SIG-M5 treated with dmso at 0.1 percent for 504 hours (cell line): Measurements from ENCODE around the gene SLC44A1.

Experiments used
- DNase-seq: peaks from one replicate; lab custom pipeline; 2025; ENCODE audit not compliant: unreplicated experiment; lab: John Stamatoyannopoulos, UW

The SLC44A1 gene

GRCh38 chr9:105455836-105456475 lies 211.5 kb downstream of the SLC44A1 start:
- no peak for DNase-seq

GRCh38 chr9:105457560-105458294 lies 213.3 kb downstream of the SLC44A1 start:
- no peak for DNase-seq

- no peak for DNase-seq
Observed at GRCh38 chr9:105458404-105458803, 214.0 kb downstream of the SLC44A1 start.

- no peak for DNase-seq
Observed at GRCh38 chr9:105459336-105459735, 214.9 kb downstream of the SLC44A1 start.

GRCh38 chr9:105466898-105467455 lies 222.5 kb downstream of the SLC44A1 start:
- DNase-seq: no peak

GRCh38 chr9:105468875-105469274 lies 224.4 kb downstream of the SLC44A1 start:
- DNase-seq: no peak

GRCh38 chr9:105473221-105473620 lies 228.8 kb downstream of the SLC44A1 start:
- DNase-seq: no peak

GRCh38 chr9:105475302-105475701 lies 230.9 kb downstream of the SLC44A1 start:
- peak; percentile 42 for DNase-seq

GRCh38 chr9:105479846-105480245 lies 235.4 kb downstream of the SLC44A1 start:
- DNase-seq: no peak

GRCh38 chr9:105483618-105484017 lies 239.2 kb downstream of the SLC44A1 start:
- no peak for DNase-seq

GRCh38 chr9:105484226-105484625 lies 239.8 kb downstream of the SLC44A1 start:
- no peak for DNase-seq

- no peak for DNase-seq
Observed at GRCh38 chr9:105485131-105485530, 240.7 kb downstream of the SLC44A1 start.
